Left ventricle myocardium inferior (tissue), 1 donor: ENCODE data around the gene PIP5K1C. TPM values are rescaled to one million over a fixed set of nuclear protein-coding genes. Genes with fewer than 3 reads are reported as not detected.

Experiments
- DNase-seq: peaks from one replicate; pipeline ENCODE4 v3.0.0-alpha.2; 2020
- H3K27ac ChIP-seq: fragments of 200-600 bp; replicated peaks from 2 replicates; pipeline ENCODE4 v1.8.0; 2021
- H3K27me3 ChIP-seq: fragments of 200-600 bp; 2 replicates; pipeline ENCODE4 v1.8.0; 2021; ENCODE audit warnings: low read depth
- H3K36me3 ChIP-seq: fragments of 200-600 bp; 2 replicates; pipeline ENCODE4 v1.8.0; 2021
- H3K4me1 ChIP-seq: fragments of 200-600 bp; 2 replicates; pipeline ENCODE4 v1.8.0; 2021
- H3K4me3 ChIP-seq: fragments of 200-600 bp; 2 replicates; pipeline ENCODE4 v1.8.0; 2021; ENCODE audit warnings: mild to moderate bottlenecking, moderate library complexity
- H3K9me3 ChIP-seq: fragments of 200-600 bp; replicated peaks from 2 replicates; pipeline ENCODE4 v1.8.0; 2021
- intact Hi-C: fragments of 100-400 bp; cut with micrococcal nuclease; formaldehyde crosslinking; loops from one replicate; pipeline ENCODE4 v1.11.0; 2022
- total RNA-seq: library from RNA; stranded (reverse); fragmentation: NEBNext Ultra II Directional; extraction: Animal tissue kit (Norgen Biotek cat#: 25700); gene quantifications from one replicate; pipeline ENCODE4 v1.2.1, GENCODE V29; 2021
- TF ChIP-seq, protein P1 (sequence below): fragments of 200-600 bp; IDR thresholded peaks from 2 replicates; pipeline ENCODE4 v1.8.0; 2021; ENCODE audit warnings: antibody characterized with exemption, mild to moderate bottlenecking, borderline replicate concordance
- donor health status: DM: no; HTN: yes; CAD: no; lungs with severe emphysema.

PIP5K1C gene
- total RNA-seq, 1 donor from 2014 or later, result 31.6 TPM

GRCh38 chr19:3698386-3698950 lies 1.8 kb downstream of the PIP5K1C start:
- Histone ChIP-seq H3K4me3 (peak overlapping the region; percentile 94), H3K9me3 (no peaks in the 10 kb centered on the region), H3K27ac (peak overlapping the region; percentile 93), H3K36me3 (peaks cover 7% of the 10 kb centered on the region), H3K4me1 (peaks cover 48% of the 10 kb centered on the region), H3K27me3 (no peaks in the 10 kb centered on the region)
- intact Hi-C loops, result no loop called here
- TF ChIP-seq, protein P1, sequence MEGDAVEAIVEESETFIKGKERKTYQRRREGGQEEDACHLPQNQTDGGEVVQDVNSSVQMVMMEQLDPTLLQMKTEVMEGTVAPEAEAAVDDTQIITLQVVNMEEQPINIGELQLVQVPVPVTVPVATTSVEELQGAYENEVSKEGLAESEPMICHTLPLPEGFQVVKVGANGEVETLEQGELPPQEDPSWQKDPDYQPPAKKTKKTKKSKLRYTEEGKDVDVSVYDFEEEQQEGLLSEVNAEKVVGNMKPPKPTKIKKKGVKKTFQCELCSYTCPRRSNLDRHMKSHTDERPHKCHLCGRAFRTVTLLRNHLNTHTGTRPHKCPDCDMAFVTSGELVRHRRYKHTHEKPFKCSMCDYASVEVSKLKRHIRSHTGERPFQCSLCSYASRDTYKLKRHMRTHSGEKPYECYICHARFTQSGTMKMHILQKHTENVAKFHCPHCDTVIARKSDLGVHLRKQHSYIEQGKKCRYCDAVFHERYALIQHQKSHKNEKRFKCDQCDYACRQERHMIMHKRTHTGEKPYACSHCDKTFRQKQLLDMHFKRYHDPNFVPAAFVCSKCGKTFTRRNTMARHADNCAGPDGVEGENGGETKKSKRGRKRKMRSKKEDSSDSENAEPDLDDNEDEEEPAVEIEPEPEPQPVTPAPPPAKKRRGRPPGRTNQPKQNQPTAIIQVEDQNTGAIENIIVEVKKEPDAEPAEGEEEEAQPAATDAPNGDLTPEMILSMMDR, result no peak
- DNase-seq, result no peak

GRCh38 chr19:3697671-3698385 lies 2.4 kb downstream of the PIP5K1C start:
- Histone ChIP-seq H3K27ac (peak overlapping the region; percentile 93), H3K4me3 (peak overlapping the region; percentile 94), H3K36me3 (peaks cover 7% of the 10 kb centered on the region), H3K4me1 (peaks cover 54% of the 10 kb centered on the region), H3K27me3 (no peaks in the 10 kb centered on the region), H3K9me3 (no peaks in the 10 kb centered on the region)
- TF ChIP-seq, protein P1, result no peak
- no peak for DNase-seq
- intact Hi-C loops, result no loop called here

- no peaks in the 10 kb centered on the region for H3K27me3 ChIP-seq
- no peaks in the 10 kb centered on the region for H3K9me3 ChIP-seq
- H3K4me1 ChIP-seq, result peaks cover 58% of the 10 kb centered on the region
- no peak overlapping the region for H3K27ac ChIP-seq
- H3K4me3 ChIP-seq, result no peak overlapping the region
- TF ChIP-seq, protein P1, result no peak
- peaks cover 7% of the 10 kb centered on the region for H3K36me3 ChIP-seq
- DNase-seq, result no peak
- intact Hi-C loops, result no loop called here
These were observed 3.2 kb downstream of the PIP5K1C start for GRCh38 chr19:3697094-3697493.

GRCh38 chr19:3696660-3696995 lies 3.6 kb downstream of the PIP5K1C start:
- intact Hi-C loops, result no loop called here
- TF ChIP-seq, protein P1, result no peak
- Histone ChIP-seq H3K4me1 (peaks cover 61% of the 10 kb centered on the region), H3K27ac (no peak overlapping the region), H3K4me3 (no peak overlapping the region), H3K36me3 (peaks cover 7% of the 10 kb centered on the region), H3K27me3 (no peaks in the 10 kb centered on the region), H3K9me3 (no peaks in the 10 kb centered on the region)
- no peak for DNase-seq

DNA sequence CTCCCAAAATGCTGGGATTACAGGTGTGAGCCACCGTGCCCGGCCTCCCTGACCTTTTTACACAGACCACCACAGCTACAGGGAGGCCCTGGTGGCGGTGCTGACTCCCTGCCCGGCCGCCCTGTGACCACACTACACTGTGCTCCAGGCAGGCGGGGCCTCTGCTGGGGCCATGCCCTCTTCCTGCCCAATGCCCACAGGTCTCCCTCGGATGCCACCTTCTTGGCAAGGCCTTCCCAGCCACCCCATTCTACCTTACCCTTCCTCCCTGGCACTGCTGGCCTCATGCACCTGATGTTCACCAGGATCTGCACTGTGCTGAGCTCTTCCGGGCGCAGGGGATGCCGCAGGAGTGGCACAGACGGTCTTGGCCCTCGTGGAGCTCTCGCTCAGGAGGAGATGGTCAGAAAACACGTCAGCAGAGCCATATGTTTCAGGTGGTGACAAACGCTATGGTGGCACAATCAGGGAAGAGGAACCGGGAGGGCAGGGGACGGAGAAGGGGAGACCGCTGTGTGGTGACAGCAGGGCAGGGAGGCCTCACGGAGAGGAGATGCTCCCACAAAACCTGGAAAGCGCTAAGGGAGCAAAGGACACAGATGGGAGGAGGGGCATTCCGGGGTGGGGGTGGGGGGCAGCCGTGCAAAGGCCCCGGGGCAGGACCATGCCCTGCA lies 4.1 kb downstream of the PIP5K1C start:
- intact Hi-C loops, result no loop called here
- TF ChIP-seq, protein P1, result no peak
- Histone ChIP-seq H3K4me1 (peaks cover 60% of the 10 kb centered on the region), H3K27ac (no peak overlapping the region), H3K27me3 (no peaks in the 10 kb centered on the region), H3K4me3 (no peak overlapping the region), H3K36me3 (peaks cover 7% of the 10 kb centered on the region), H3K9me3 (peaks cover under 1% of the 10 kb centered on the region)
- DNase-seq, result no peak
